DND-41 (cell line): Measurements from ENCODE around the gene LMOD2.

Experiments
- ATAC-seq: fragments of 200-7000 bp; cut with Tn5 transposase; 3 replicates; pipeline ENCODE4 v1.9.1; 2021; ENCODE audit warnings: low read depth; ENCODE audit not compliant: insufficient read depth
- DNase-seq: peaks from one replicate; pipeline ENCODE4 v3.0.0-alpha.2; 2020
- H2AFZ ChIP-seq: 2 replicates; pipeline ENCODE4 v1.6.0; 2012; ENCODE audit warnings: low read depth, low read length
- H3K27ac ChIP-seq: 2 replicates; pipeline ENCODE4 v1.5.1; 2012; ENCODE audit warnings: low read length, inconsistent platforms
- H3K27me3 ChIP-seq: fragments of 200-600 bp; sonication (generic); 2 replicates; pipeline ENCODE4 v1.6.0; 2012; ENCODE audit warnings: low read length, mild to moderate bottlenecking, inconsistent platforms; ENCODE audit not compliant: insufficient read depth, poor library complexity
- H3K36me3 ChIP-seq: 2 replicates; pipeline ENCODE4 v1.5.1; 2012; ENCODE audit warnings: low read length, inconsistent platforms; ENCODE audit not compliant: insufficient read depth
- H3K4me1 ChIP-seq: 2 replicates; pipeline ENCODE4 v1.5.1; 2012; ENCODE audit warnings: mild to moderate bottlenecking, low read length; ENCODE audit not compliant: insufficient read depth
- H3K4me2 ChIP-seq: 2 replicates; pipeline ENCODE4 v1.6.0; 2012; ENCODE audit warnings: mild to moderate bottlenecking, moderate library complexity, low read length, inconsistent platforms; ENCODE audit not compliant: insufficient read depth
- H3K4me3 ChIP-seq, 2 experiments: fragments of 200-600 bp in 1 of 2; shearing (Covaris generic) in 1 of 2; 2 replicates each; pipeline ENCODE4 v1.5.1; 2012 to 2016; ENCODE audit warnings: inconsistent platforms in 2 of 2, low read length in 2 of 2, mild to moderate bottlenecking in 2 of 2, low read depth in 1 of 2, moderate library complexity in 1 of 2
- H3K79me2 ChIP-seq: 2 replicates; pipeline ENCODE4 v1.6.0; 2012; ENCODE audit warnings: low read length, inconsistent platforms; ENCODE audit not compliant: insufficient read depth
- H3K9ac ChIP-seq: 2 replicates; pipeline ENCODE4 v1.6.0; 2012; ENCODE audit warnings: low read depth, mild to moderate bottlenecking, inconsistent platforms, low read length, moderate library complexity
- H3K9me3 ChIP-seq: 2 replicates; pipeline ENCODE4 v1.5.1; 2012; ENCODE audit warnings: low read length, moderate library complexity, mild to moderate bottlenecking, inconsistent platforms; ENCODE audit not compliant: insufficient read depth, severe bottlenecking
- H4K20me1 ChIP-seq: 2 replicates; pipeline ENCODE4 v1.6.0; 2012; ENCODE audit warnings: low read length; ENCODE audit not compliant: insufficient read depth
- EZH2 ChIP-seq: IDR thresholded peaks from 3 replicates; pipeline ENCODE4 v1.6.1; 2012; ENCODE audit warnings: borderline replicate concordance, low read depth, mild to moderate bottlenecking, moderate library complexity, low read length, inconsistent platforms; ENCODE audit not compliant: severe bottlenecking
- TF ChIP-seq, protein P1 (sequence below): IDR thresholded peaks from 2 replicates; pipeline ENCODE4 v1.5.1; 2012; ENCODE audit warnings: borderline replicate concordance, low read length, moderate library complexity, mild to moderate bottlenecking; ENCODE audit not compliant: poor library complexity, severe bottlenecking; ENCODE audit errors: extremely low read depth

The LMOD2 gene

DNA sequence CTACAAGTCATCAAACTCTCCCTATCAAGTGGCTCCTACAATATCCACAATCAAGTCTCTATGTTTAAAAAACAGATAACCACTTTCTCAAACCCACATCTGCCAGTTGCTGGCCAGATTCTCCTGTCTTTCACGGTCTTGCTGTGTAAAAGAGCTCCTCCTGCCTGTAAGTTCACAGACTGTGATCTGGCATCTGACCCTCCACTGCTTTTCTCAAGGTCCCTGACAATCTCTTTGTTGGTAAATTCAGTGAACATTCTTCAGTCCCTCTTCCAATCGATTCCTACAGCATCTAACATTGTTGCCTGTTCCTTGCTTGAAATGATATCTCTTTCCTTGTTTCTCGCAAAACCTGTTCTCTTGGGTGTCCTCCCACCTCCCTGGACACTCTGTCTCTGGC is 18.5 kb upstream of the LMOD2 start:
- ATAC-seq, result no peak
- no peak for DNase-seq
- H4K20me1 ChIP-seq, result no peaks in the 10 kb centered on the region

DNA sequence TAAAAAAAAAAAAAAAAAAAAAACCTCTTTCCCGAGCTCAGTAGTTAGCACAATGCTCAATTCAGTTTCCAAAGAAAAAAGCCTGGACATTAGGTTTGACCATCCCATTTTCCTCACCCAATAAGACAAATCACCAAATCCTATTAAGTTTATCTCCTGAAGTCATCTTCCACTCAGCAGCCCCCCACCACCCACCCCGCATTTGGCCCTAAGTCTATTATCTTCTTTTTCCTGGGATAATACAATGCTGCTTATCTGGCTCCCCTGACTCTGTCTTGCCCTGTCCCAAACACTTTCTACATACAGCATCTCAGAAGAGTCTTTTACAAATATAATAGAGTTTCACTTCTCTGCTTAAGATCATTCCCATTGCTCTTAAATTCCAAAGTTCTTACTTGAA is 17.8 kb upstream of the LMOD2 start:
- Histone ChIP-seq H3K36me3 (no peaks in the 10 kb centered on the region), H3K9ac (no peak overlapping the region), H3K27me3 (peaks cover 2% of the 10 kb centered on the region), H3K9me3 (no peaks in the 10 kb centered on the region), H4K20me1 (no peaks in the 10 kb centered on the region), H2AFZ (no peak overlapping the region), H3K4me3 (no peak overlapping the region), H3K4me2 (no peak overlapping the region), H3K4me1 (no peaks in the 10 kb centered on the region), H3K27ac (no peak overlapping the region), H3K79me2 (no peaks in the 10 kb centered on the region)
- no peak for TF ChIP-seq EZH2
- TF ChIP-seq, protein P1, sequence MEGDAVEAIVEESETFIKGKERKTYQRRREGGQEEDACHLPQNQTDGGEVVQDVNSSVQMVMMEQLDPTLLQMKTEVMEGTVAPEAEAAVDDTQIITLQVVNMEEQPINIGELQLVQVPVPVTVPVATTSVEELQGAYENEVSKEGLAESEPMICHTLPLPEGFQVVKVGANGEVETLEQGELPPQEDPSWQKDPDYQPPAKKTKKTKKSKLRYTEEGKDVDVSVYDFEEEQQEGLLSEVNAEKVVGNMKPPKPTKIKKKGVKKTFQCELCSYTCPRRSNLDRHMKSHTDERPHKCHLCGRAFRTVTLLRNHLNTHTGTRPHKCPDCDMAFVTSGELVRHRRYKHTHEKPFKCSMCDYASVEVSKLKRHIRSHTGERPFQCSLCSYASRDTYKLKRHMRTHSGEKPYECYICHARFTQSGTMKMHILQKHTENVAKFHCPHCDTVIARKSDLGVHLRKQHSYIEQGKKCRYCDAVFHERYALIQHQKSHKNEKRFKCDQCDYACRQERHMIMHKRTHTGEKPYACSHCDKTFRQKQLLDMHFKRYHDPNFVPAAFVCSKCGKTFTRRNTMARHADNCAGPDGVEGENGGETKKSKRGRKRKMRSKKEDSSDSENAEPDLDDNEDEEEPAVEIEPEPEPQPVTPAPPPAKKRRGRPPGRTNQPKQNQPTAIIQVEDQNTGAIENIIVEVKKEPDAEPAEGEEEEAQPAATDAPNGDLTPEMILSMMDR, result no peak
- DNase-seq, result no peak
- ATAC-seq, result no peak

More for the DNA sequence above, 18.5 kb upstream of the LMOD2 start:
- no peaks in the 10 kb centered on the region for H3K4me1 ChIP-seq
- H3K36me3 ChIP-seq, result no peaks in the 10 kb centered on the region
- H3K9me3 ChIP-seq, result no peaks in the 10 kb centered on the region
- H3K4me2 ChIP-seq, result no peak overlapping the region
- no peak overlapping the region for H3K9ac ChIP-seq
- no peak overlapping the region for H2AFZ ChIP-seq
- no peak overlapping the region for H3K4me3 ChIP-seq
- H3K27me3 ChIP-seq, result peaks cover 2% of the 10 kb centered on the region
- H3K79me2 ChIP-seq, result no peaks in the 10 kb centered on the region
- no peak for TF ChIP-seq EZH2
- TF ChIP-seq, protein P1, result no peak
- no peak overlapping the region for H3K27ac ChIP-seq

DNA sequence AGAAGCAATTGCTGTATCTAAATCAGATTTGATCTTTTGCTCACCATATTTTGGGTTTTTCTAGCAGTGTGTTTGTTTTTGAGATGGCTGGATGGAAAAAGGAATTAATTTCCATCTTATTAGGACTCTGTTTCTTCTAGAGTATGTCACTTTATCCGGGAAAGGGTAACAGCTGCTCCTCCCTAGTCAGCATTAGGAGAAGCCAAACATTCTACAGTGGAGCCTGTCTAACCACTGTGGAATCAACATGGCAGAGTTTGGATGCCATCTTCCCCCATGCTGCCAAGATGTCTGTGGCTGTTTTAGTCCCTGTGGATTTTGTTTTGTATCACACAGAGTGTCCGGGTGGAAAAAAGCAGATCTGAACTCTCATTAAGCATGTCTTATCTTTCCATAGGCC is 16.0 kb upstream of the LMOD2 start:
- DNase-seq, result no peak
- no peaks in the 10 kb centered on the region for H4K20me1 ChIP-seq
- H3K9me3 ChIP-seq, result no peaks in the 10 kb centered on the region
- peaks cover 2% of the 10 kb centered on the region for H3K27me3 ChIP-seq
- H3K79me2 ChIP-seq, result no peaks in the 10 kb centered on the region
- no peak for ATAC-seq
- no peak overlapping the region for H3K27ac ChIP-seq
- TF ChIP-seq EZH2, result no peak
- TF ChIP-seq, protein P1, result no peak
- no peak overlapping the region for H3K9ac ChIP-seq
- H2AFZ ChIP-seq, result no peak overlapping the region
- no peak overlapping the region for H3K4me2 ChIP-seq
- H3K36me3 ChIP-seq, result no peaks in the 10 kb centered on the region
- H3K4me3 ChIP-seq, result no peak overlapping the region
- no peaks in the 10 kb centered on the region for H3K4me1 ChIP-seq

DNA sequence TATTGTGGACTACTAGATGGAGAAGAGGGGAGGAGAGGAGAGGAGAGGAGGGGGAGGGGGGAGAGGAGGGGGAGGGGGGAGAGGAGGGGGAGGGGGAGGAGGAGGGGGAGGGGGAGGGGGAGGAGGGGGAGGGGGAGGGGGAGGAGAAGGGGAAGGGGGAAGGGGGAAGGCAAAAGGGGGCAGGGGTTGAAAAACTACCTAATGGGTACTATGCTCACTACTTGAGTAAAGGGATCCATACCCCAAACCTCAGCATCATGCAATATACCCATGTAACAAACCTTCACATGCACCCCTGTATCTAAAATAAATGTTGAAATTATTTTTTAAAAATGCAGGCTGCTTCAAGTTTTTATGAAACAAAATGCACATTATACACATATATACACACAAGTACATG is 15.1 kb upstream of the LMOD2 start:
- Histone ChIP-seq H3K4me2 (no peak overlapping the region), H2AFZ (no peak overlapping the region), H3K79me2 (no peaks in the 10 kb centered on the region), H3K36me3 (no peaks in the 10 kb centered on the region), H4K20me1 (no peaks in the 10 kb centered on the region), H3K4me1 (no peaks in the 10 kb centered on the region), H3K27ac (no peak overlapping the region), H3K9ac (no peak overlapping the region), H3K27me3 (peaks cover 2% of the 10 kb centered on the region), H3K4me3 (no peak overlapping the region), H3K9me3 (no peaks in the 10 kb centered on the region)
- ATAC-seq, result no peak
- TF ChIP-seq, protein P1, result no peak
- no peak for TF ChIP-seq EZH2
- no peak for DNase-seq
